Vagina (tissue), 2 donors: ENCODE measurements around the gene STX3. TPM values are rescaled to one million over a fixed set of nuclear protein-coding genes. Genes with fewer than 3 reads are reported as not detected.

ENCODE experiments used
- DNase-seq, 2 donors: peaks; one replicate each; pipeline ENCODE4 v3.0.0-alpha.2; 2017; ENCODE audit errors: extremely low spot score in 2 of 2
- H3K27ac ChIP-seq: fragments of 200-600 bp; sonication (generic); one replicate; pipeline ENCODE4 v1.5.1; 2019
- H3K27me3 ChIP-seq: fragments of 200-600 bp; sonication (generic); one replicate; pipeline ENCODE4 v1.5.1; 2019
- H3K36me3 ChIP-seq, 2 donors: fragments of 200-600 bp; sonication (generic); one replicate each; pipeline ENCODE4 v1.5.1; 2017 to 2019
- H3K4me1 ChIP-seq: fragments of 200-600 bp; sonication (generic); one replicate; pipeline ENCODE4 v1.5.1; 2019
- H3K4me3 ChIP-seq, 2 donors: fragments of 200-600 bp; sonication (generic); 1 replicate in 1 of 2; 2 replicates in 1 of 2; pipeline ENCODE4 v1.5.1; 2016 to 2019
- H3K9me3 ChIP-seq: fragments of 200-600 bp; sonication (generic); one replicate; pipeline ENCODE4 v1.5.1; 2019
- POLR2A ChIP-seq, 2 donors: fragments of 450-650 bp; IDR thresholded peaks; one replicate each; pipeline ENCODE4 v1.6.1; 2017; ENCODE audit warnings: antibody characterized with exemption in 2 of 2, mild to moderate bottlenecking in 2 of 2, moderate library complexity in 2 of 2
- POLR2AphosphoS5 ChIP-seq, 2 donors: sonication (generic); formaldehyde crosslinking; IDR thresholded peaks; one replicate each; pipeline ENCODE4 v1.9.0; 2017; ENCODE audit warnings: antibody characterized with exemption in 2 of 2, mild to moderate bottlenecking in 2 of 2, low read depth in 1 of 2; ENCODE audit not compliant: insufficient read depth in 1 of 2
- intact Hi-C: fragments of 100-400 bp; cut with DNase I; formaldehyde crosslinking; loops from one replicate; pipeline ENCODE4 v1.15.1; 2023
- total RNA-seq: library from RNA; depleted of rRNA; stranded (reverse); fragments of >200 nt; gene quantifications from one replicate; pipeline ENCODE4 v1.2.3, GENCODE V29; 2016
- TF ChIP-seq, protein P1 (sequence below), 3 experiments: fragments of 450-650 bp in 2 of 3; fragments of 200-600 bp in 1 of 3; sonication (generic) in 1 of 3; IDR thresholded peaks; one replicate each; pipeline ENCODE4 v1.5.1; 2017 to 2019; ENCODE audit warnings: antibody characterized with exemption in 3 of 3, mild to moderate bottlenecking in 2 of 3, moderate library complexity in 2 of 3

STX3 gene
- total RNA-seq, 1 donor from 2014 or later: 39.8 TPM

DNA sequence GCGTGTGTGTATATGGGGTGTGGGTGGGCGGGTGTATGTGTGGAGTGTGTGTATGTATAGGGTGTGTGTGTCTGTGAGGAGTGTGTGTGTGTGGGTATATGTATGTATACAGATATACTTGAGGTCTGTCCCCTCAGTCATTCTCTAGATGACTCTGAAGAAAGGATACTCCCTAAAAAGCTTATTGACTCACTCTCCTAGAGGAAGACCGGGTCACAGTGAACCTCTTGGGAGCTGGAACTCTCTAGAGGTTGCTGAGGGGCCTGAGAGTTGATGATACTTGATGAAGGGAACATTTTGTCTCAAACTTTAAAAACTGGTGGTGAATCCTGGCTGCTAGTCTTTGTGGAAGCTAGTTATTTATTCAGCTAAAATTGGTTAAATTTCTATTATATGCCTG is 15.1 kb downstream of the STX3 start:
- Histone ChIP-seq H3K4me1 (peaks cover 39% of the 10 kb centered on the region), H3K27ac (no peak overlapping the region), H3K36me3 (peaks cover 0 to 12% of the 10 kb centered on the region in 2 donors), H3K4me3 (no peak overlapping the region), H3K9me3 (no peaks in the 10 kb centered on the region), H3K27me3 (no peaks in the 10 kb centered on the region)
- intact Hi-C loops: no loop called here
- no peak for DNase-seq
- TF ChIP-seq, protein P1, sequence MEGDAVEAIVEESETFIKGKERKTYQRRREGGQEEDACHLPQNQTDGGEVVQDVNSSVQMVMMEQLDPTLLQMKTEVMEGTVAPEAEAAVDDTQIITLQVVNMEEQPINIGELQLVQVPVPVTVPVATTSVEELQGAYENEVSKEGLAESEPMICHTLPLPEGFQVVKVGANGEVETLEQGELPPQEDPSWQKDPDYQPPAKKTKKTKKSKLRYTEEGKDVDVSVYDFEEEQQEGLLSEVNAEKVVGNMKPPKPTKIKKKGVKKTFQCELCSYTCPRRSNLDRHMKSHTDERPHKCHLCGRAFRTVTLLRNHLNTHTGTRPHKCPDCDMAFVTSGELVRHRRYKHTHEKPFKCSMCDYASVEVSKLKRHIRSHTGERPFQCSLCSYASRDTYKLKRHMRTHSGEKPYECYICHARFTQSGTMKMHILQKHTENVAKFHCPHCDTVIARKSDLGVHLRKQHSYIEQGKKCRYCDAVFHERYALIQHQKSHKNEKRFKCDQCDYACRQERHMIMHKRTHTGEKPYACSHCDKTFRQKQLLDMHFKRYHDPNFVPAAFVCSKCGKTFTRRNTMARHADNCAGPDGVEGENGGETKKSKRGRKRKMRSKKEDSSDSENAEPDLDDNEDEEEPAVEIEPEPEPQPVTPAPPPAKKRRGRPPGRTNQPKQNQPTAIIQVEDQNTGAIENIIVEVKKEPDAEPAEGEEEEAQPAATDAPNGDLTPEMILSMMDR (IDR thresholded peaks at IDR 0.05): no peak
- TF ChIP-seq POLR2A (IDR thresholded peaks at IDR 0.05): no peak
- TF ChIP-seq POLR2AphosphoS5 (IDR thresholded peaks at IDR 0.05; ENCODE audit: insufficient read depth in 1 of 2, low read depth in 1 of 2): no peak

GRCh38 chr11:59770869-59771268 is 15.7 kb downstream of the STX3 start:
- H3K4me3 ChIP-seq: no peak overlapping the region
- peaks cover 34% of the 10 kb centered on the region for H3K4me1 ChIP-seq
- H3K9me3 ChIP-seq: no peaks in the 10 kb centered on the region
- H3K27ac ChIP-seq: no peak overlapping the region
- peaks cover 0 to 17% of the 10 kb centered on the region in 2 donors for H3K36me3 ChIP-seq
- no peak for TF ChIP-seq POLR2A (IDR thresholded peaks at IDR 0.05)
- TF ChIP-seq POLR2AphosphoS5 (IDR thresholded peaks at IDR 0.05; ENCODE audit: insufficient read depth in 1 of 2, low read depth in 1 of 2): no peak
- TF ChIP-seq, protein P1 (IDR thresholded peaks at IDR 0.05): no peak
- intact Hi-C loops: no loop called here
- no peaks in the 10 kb centered on the region for H3K27me3 ChIP-seq
- DNase-seq: no peak

- Histone ChIP-seq H3K4me1 (peaks cover 26% of the 10 kb centered on the region), H3K9me3 (no peaks in the 10 kb centered on the region), H3K36me3 (peaks cover 0 to 17% of the 10 kb centered on the region in 2 donors), H3K4me3 (no peak overlapping the region), H3K27ac (no peak overlapping the region), H3K27me3 (no peaks in the 10 kb centered on the region)
- intact Hi-C loops: no loop called here
- TF ChIP-seq POLR2A (IDR thresholded peaks at IDR 0.05) (no peak), POLR2AphosphoS5 (IDR thresholded peaks at IDR 0.05; ENCODE audit: insufficient read depth in 1 of 2, low read depth in 1 of 2) (no peak)
- TF ChIP-seq, protein P1 (IDR thresholded peaks at IDR 0.05): no peak
- DNase-seq: no peak
These were observed 16.4 kb downstream of the STX3 start for GRCh38 chr11:59771605-59772004.

- H3K36me3 ChIP-seq: peaks cover 0 to 17% of the 10 kb centered on the region in 2 donors
- intact Hi-C loops: no loop called here
- no peaks in the 10 kb centered on the region for H3K9me3 ChIP-seq
- no peak overlapping the region for H3K27ac ChIP-seq
- H3K4me1 ChIP-seq: peaks cover 26% of the 10 kb centered on the region
- no peak overlapping the region for H3K4me3 ChIP-seq
- TF ChIP-seq POLR2AphosphoS5 (IDR thresholded peaks at IDR 0.05; ENCODE audit: insufficient read depth in 1 of 2, low read depth in 1 of 2) (no peak), POLR2A (IDR thresholded peaks at IDR 0.05) (no peak)
- TF ChIP-seq, protein P1 (IDR thresholded peaks at IDR 0.05): no peak
- no peak for DNase-seq
- H3K27me3 ChIP-seq: no peaks in the 10 kb centered on the region
These were observed 17.9 kb downstream of the STX3 start for GRCh38 chr11:59773083-59773440.

GRCh38 chr11:59776210-59777066 is 21.3 kb downstream of the STX3 start:
- H3K4me1 ChIP-seq: peaks cover 6% of the 10 kb centered on the region
- no peak overlapping the region for H3K4me3 ChIP-seq
- no peak for DNase-seq
- no peaks in the 10 kb centered on the region for H3K27me3 ChIP-seq
- TF ChIP-seq, protein P1 (IDR thresholded peaks at IDR 0.05): no peak
- no peak for TF ChIP-seq POLR2A (IDR thresholded peaks at IDR 0.05)
- TF ChIP-seq POLR2AphosphoS5 (IDR thresholded peaks at IDR 0.05; ENCODE audit: insufficient read depth in 1 of 2, low read depth in 1 of 2): no peak
- intact Hi-C loops: no loop called here
- no peaks in the 10 kb centered on the region for H3K9me3 ChIP-seq
- peaks cover 0 to 17% of the 10 kb centered on the region in 2 donors for H3K36me3 ChIP-seq
- no peak overlapping the region for H3K27ac ChIP-seq
